Activated CD4-positive, alpha-beta T cell treated with anti-CD3 and anti-CD28 coated beads, Interleukin-2, amount 10 ng/mL, durations not matched to agents 7 days and 5 days (primary cell): ENCODE data around the gene KIRREL2. TPM values are rescaled to one million over a fixed set of nuclear protein-coding genes. Genes with fewer than 3 reads are reported as not detected.
A peak's percentile ranks its signal among the peaks of the same experiment; 100 is the strongest.

ENCODE experiments used
- CTCF ChIA-PET: fragments of 350-600 bp; sonication (Branson Sonifier 250); formaldehyde crosslinking; loops from one replicate; lab custom pipeline; 2021; ENCODE audit warnings: antibody characterized with exemption; lab: Charles Lee
- POLR2A ChIA-PET: fragments of 350-600 bp; sonication (Branson Sonifier 250); formaldehyde crosslinking; loops from one replicate; lab custom pipeline; 2021; ENCODE audit warnings: antibody characterized with exemption; lab: Charles Lee
- DNase-seq: peaks from one replicate; pipeline ENCODE4 v3.0.0-alpha.2; 2020
- H3K27ac Mint-ChIP-seq: one replicate; pipeline ENCODE4 v1.8.0; 2021; ENCODE audit warnings: mild to moderate bottlenecking, moderate library complexity, mixed read lengths
- H3K27me3 Mint-ChIP-seq: one replicate; pipeline ENCODE4 v1.8.0; 2021; ENCODE audit warnings: mixed read lengths
- H3K36me3 Mint-ChIP-seq: one replicate; pipeline ENCODE4 v1.8.0; 2021; ENCODE audit warnings: low read depth, mixed read lengths
- H3K4me1 Mint-ChIP-seq: one replicate; pipeline ENCODE4 v1.8.0; 2021; ENCODE audit warnings: mixed read lengths
- H3K4me3 Mint-ChIP-seq: one replicate; pipeline ENCODE4 v1.8.0; 2021; ENCODE audit warnings: mild to moderate bottlenecking, moderate library complexity, mixed read lengths
- H3K9me3 Mint-ChIP-seq: one replicate; pipeline ENCODE4 v1.8.0; 2021; ENCODE audit warnings: mixed read lengths
- total RNA-seq, 2 experiments: library from RNA; stranded (reverse); gene quantifications; one replicate each; pipeline ENCODE4 v1.2.3, GENCODE V29; 2021

KIRREL2 gene
- total RNA-seq, 2 experiments from 2014 or later, result 0.19 to 0.25 TPM

DNA sequence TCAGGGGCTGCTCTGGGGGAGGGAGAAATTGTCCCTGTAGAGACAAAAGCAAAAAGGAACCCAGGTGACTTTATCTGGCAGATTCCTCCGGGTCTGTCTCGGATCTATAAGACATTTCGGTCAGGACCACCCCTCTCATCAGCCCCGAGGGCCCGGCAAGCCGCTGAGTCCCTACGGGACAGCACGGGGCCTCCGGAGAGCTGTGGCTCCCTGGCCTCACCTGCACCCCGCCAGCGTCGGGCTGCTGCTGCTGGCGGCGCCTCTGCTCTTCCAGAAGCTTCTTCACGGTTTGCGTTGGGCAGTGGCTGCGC lies 41.7 kb downstream of the KIRREL2 start:
- POLR2A ChIA-PET, result no interaction called here
- peaks cover 43% of the 10 kb centered on the region for H3K4me1 Mint-ChIP-seq

DNA sequence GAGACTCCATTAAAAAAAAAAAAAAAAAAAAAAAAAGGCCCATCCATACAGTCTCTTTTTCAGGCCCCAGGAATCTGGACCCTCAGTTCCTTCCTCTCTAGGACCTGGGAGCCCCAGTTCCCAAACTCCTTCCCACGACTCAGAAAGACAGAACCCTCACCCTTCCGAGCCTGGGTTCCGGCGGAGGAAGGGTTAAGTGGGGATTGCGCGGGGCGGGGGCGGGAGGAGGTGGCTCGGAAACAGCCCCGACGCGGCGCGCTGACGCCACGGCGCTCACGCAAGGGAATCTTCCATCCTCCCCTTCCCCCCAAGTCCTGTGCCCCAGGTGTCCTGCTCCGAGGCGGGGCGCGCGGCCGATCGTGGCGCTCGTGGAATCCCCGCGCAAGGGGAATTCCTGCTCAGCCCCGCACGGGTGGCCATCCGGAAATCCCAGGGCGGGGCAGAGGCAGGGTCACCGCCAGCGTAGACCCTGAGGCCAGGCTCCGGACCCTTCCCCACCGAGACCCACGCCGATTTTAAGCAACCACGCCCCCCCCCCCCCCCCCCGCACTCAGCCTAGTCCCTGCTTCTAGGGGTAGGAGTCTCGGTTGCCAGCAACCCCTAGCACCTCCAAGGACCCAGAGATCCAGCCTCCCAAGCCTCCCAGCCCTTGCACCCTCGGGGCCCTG lies 43.0 kb downstream of the KIRREL2 start:
- peaks cover 44% of the 10 kb centered on the region for H3K36me3 Mint-ChIP-seq
- H3K9me3 Mint-ChIP-seq, result no peaks in the 10 kb centered on the region
- H3K4me1 Mint-ChIP-seq, result peaks cover 53% of the 10 kb centered on the region
- peak overlapping the region; percentile 94 for H3K4me3 Mint-ChIP-seq
- DNase-seq, result peak; percentile 89
- H3K27ac Mint-ChIP-seq, result peak overlapping the region; percentile 97
- no peaks in the 10 kb centered on the region for H3K27me3 Mint-ChIP-seq
- ChIA-PET CTCF (no interaction called here), POLR2A (no interaction called here)

More for the DNA sequence above, 41.7 kb downstream of the KIRREL2 start:
- Mint-ChIP-seq H3K9me3 (no peaks in the 10 kb centered on the region), H3K36me3 (peaks cover 40% of the 10 kb centered on the region), H3K27ac (peak overlapping the region; percentile 97), H3K27me3 (no peaks in the 10 kb centered on the region), H3K4me3 (peak overlapping the region; percentile 94)
- CTCF ChIA-PET, result interaction anchor here (0.8 to 0.9 kb wide), 2 partner anchors 10 to 16 kb away, joined by 3 to 4 read pairs; no protein-coding TSS in a partner anchor
- DNase-seq, result no peak

DNA sequence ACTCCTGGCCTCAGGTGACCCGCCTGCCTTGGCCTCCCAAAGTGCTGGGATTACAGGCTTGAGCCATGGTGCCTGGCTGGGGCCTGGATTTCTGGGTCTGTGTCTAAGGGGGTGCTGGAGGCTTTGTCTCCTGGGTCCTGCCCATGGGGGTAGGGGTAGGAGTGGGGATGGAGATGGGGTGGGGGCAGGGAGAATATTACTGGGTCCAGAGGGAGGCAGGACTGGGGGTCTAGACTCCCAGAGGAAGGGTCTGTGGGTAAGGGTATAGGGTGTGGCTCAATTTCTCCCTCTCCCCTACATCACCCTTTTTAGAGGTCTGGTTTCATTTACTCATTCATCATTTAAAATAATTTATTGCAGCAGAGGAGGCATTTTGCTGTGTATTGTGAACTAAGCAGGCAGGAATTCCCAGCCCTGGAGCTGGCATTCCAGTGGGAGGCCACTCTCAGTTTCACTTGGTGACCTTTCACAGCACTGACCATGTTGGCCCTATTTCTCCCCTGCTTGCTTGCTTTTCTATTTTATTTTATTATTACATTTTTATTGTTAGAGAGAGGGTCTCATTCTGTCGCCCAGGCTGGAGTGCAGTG lies 44.4 kb downstream of the KIRREL2 start:
- peaks cover 52% of the 10 kb centered on the region for H3K4me1 Mint-ChIP-seq
- DNase-seq, result no peak
- H3K36me3 Mint-ChIP-seq, result peaks cover 36% of the 10 kb centered on the region
- H3K9me3 Mint-ChIP-seq, result no peaks in the 10 kb centered on the region
- peak overlapping the region; percentile 97 for H3K27ac Mint-ChIP-seq
- no peaks in the 10 kb centered on the region for H3K27me3 Mint-ChIP-seq
- CTCF ChIA-PET, result interaction anchor here (1.0 kb wide), 1 partner anchor 24 kb away, joined by 3 read pairs; no protein-coding TSS in a partner anchor
- POLR2A ChIA-PET, result no interaction called here
- H3K4me3 Mint-ChIP-seq, result peak overlapping the region; percentile 95

DNA sequence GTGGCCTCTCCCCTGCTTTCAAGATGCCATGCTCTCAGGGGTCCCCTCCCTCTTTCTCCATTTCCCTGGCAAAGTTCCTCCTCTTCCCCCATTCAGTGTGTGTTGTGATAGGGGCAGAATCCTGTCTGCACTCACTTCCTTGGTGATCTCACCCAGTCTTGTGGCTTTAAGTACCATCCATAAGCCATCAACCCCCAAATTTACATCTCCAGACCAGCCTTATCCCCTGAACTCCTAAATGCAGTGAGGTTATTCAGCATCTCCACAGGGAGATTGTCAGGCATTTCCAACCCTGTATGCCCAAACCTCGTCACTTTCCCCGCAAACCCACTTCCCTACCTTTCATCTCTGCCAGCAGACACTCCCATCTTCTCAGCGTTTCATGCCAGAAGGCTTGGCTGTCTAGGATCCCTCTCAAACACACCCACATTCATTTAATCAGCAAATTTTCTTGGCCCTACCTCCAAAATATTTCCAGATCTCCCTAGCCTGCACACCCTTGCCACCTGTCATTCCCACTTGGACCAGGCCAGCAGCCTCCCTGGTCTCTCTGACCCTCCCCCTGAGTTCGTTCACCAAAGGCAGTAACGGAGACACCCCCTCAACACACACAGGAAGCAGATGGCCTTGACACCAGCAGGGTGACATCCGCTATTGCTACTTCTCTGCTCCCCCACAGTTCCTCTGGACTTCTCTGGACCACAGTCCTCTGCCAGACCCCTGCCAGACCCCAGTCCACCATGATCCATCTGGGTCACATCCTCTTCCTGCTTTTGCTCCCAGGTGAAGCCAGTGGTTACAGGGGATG lies 45.3 kb downstream of the KIRREL2 start, which contains the start of gene HCST:
Gene HCST (plus strand): TSS at position 676 of the 808 bp plus-strand sequence. CDS start 65 bp downstream, at position 741.
- ChIA-PET POLR2A (no interaction called here), CTCF (interaction anchor here (2.5 kb wide), 1 partner anchor 29 kb away, joined by 9 read pairs; no protein-coding TSS in a partner anchor)
- Mint-ChIP-seq H3K4me1 (peaks cover 52% of the 10 kb centered on the region), H3K27me3 (no peaks in the 10 kb centered on the region), H3K9me3 (no peaks in the 10 kb centered on the region), H3K36me3 (peaks cover 36% of the 10 kb centered on the region), H3K4me3 (peak within 1 kb of the TSS; percentile 95), H3K27ac (peak within 1 kb of the TSS; percentile 97)
- peak; percentile 69 for DNase-seq

DNA sequence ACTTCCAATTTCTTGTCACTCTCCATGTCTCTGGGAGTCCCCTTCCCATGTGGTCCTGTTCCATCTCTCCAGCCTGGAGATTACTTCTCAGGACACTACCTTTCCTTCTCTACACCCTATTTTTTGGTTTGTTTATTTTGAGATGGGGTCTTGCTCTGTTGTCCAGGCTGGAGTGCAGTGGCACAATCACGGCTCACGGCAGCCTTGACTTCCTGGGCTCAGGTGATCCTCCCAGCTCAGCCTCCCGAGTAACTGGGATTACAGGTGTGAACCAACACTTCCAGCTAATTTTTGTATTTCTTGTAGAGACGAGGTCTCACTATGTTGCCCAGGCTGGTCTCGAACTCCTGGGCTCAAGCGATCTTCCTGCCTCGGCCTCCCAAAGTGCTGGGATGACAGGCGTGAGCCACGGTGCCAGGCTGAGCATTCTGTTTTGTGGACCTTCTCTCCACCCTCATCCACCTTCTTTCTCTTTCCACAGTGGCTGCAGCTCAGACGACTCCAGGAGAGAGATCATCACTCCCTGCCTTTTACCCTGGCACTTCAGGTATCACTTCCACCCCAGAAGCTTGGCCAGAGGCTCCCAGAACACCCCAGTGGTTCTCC lies 46.3 kb downstream of the KIRREL2 start:
- ChIA-PET CTCF (interaction anchor here (1.0 to 2.5 kb wide), 3 partner anchors 10 to 28 kb away, joined by 3 to 9 read pairs (median 3); no protein-coding TSS in a partner anchor), POLR2A (no interaction called here)
- H3K27me3 Mint-ChIP-seq, result no peaks in the 10 kb centered on the region
- peak overlapping the region; percentile 97 for H3K27ac Mint-ChIP-seq
- DNase-seq, result no peak
- peaks cover 49% of the 10 kb centered on the region for H3K4me1 Mint-ChIP-seq
- H3K4me3 Mint-ChIP-seq, result peak overlapping the region; percentile 95
- peaks cover 30% of the 10 kb centered on the region for H3K36me3 Mint-ChIP-seq
- no peaks in the 10 kb centered on the region for H3K9me3 Mint-ChIP-seq

DNA sequence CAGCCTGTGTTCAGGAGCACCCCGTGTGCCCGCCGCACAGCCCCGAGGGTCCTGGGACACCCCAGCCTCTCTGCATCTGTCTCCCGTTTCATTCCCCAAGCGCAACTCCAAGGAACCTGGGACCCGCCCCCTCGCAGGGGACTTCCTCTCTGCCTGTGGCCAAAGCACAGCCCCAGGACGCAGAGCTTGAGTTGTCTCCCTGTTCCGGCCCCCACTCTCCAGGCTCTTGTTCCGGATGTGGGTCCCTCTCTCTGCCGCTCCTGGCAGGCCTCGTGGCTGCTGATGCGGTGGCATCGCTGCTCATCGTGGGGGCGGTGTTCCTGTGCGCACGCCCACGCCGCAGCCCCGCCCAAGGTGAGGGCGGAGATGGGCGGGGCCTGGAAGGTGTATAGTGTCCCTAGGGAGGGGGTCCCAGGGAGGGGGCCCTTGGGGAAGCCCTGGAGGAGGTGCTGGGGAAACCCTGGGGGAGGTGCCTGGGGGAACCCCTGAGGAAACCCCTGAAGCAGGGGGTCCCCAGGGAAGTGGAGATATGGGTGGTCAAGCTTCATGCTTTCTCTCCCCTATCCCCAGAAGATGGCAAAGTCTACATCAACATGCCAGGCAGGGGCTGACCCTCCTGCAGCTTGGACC lies 47.0 kb downstream of the KIRREL2 start:
- no peaks in the 10 kb centered on the region for H3K27me3 Mint-ChIP-seq
- H3K4me3 Mint-ChIP-seq, result peak overlapping the region; percentile 95
- ChIA-PET CTCF (interaction anchor here (1.0 to 2.5 kb wide), 3 partner anchors 9 to 27 kb away, joined by 3 to 9 read pairs (median 3); no protein-coding TSS in a partner anchor), POLR2A (no interaction called here)
- no peaks in the 10 kb centered on the region for H3K9me3 Mint-ChIP-seq
- peaks cover 25% of the 10 kb centered on the region for H3K36me3 Mint-ChIP-seq
- H3K4me1 Mint-ChIP-seq, result peaks cover 50% of the 10 kb centered on the region
- peak; percentile 94 for DNase-seq
- peak overlapping the region; percentile 97 for H3K27ac Mint-ChIP-seq

DNA sequence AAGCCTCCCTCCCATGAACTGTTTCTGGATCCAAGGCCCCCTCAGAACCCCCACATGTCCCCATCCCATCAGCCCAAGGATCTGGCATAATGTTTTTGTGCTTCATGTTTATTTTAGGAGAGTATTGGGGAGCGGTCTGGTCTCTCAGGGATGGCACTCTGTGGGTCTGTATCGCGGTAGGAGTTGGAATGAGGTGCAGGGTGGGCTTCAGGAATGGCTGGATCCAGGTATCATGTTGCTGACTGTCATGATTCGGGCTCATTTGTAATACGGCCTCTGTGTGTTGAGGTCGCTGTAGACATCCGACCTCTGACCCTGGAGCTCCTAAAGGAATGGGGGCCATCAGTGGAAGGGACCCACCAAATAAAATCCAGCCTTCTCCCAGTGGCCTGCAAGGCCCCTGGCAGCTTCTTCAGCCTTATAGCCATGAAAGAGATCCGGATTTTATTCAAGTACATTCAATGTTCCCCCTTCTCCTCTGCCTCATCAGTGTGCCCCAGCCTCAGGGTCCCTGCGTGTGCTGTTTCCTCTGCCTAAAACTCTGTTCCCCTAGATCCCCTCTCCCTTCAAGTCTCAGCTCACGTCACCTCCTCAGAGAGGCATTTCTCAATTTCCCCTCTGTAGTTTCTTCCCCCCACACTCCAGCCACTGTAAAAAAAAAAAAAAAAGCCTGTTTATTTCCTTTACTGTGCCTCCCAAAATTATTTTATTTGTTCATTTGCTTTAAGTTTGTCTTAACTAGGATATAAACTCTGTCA lies 47.8 kb downstream of the KIRREL2 start:
- ChIA-PET CTCF (interaction anchor here (1.6 to 2.5 kb wide), 2 partner anchors 8 to 27 kb away, joined by 3 to 9 read pairs; no protein-coding TSS in a partner anchor), POLR2A (no interaction called here)
- Mint-ChIP-seq H3K27ac (peak overlapping the region; percentile 67), H3K36me3 (peaks cover 18% of the 10 kb centered on the region), H3K4me1 (peaks cover 57% of the 10 kb centered on the region), H3K9me3 (no peaks in the 10 kb centered on the region), H3K27me3 (no peaks in the 10 kb centered on the region), H3K4me3 (peak overlapping the region; percentile 33)
- no peak for DNase-seq

DNA sequence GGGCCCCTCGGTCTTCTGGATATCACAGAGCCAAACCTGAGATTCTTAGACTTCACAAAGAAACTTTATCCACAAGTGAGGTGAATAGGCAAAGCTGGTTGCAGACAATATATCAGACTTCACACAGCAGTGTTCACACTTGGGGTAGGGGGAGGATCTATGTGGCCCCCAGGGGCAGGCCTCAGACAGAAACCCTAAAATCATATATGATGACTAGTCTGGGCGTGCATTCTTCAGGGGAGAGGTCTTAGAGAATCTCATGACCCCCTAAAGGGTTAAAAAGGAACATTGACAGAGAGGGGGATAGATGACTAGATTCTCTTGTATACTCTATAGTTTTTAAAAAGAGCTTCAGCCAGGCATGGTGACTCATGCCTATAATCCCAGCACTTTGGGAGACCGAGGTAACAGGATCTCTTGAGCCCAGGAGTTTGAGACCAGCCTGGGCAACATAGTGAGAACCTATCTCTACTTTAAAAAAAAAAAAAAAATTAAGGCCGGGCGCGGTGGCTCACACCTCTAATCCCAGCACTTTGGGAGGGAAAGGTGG lies 48.5 kb downstream of the KIRREL2 start:
- peaks cover 17% of the 10 kb centered on the region for H3K36me3 Mint-ChIP-seq
- DNase-seq, result no peak
- no peaks in the 10 kb centered on the region for H3K9me3 Mint-ChIP-seq
- no peaks in the 10 kb centered on the region for H3K27me3 Mint-ChIP-seq
- no peak overlapping the region for H3K4me3 Mint-ChIP-seq
- ChIA-PET CTCF (interaction anchor here (0.6 kb wide), 1 partner anchor 53 kb away, joined by 3 read pairs; no protein-coding TSS in a partner anchor), POLR2A (interaction anchor here (0.6 kb wide), 1 partner anchor 17 kb away, joined by 5 read pairs; no protein-coding TSS in a partner anchor)
- H3K27ac Mint-ChIP-seq, result peak overlapping the region; percentile 67
- H3K4me1 Mint-ChIP-seq, result peaks cover 62% of the 10 kb centered on the region

DNA sequence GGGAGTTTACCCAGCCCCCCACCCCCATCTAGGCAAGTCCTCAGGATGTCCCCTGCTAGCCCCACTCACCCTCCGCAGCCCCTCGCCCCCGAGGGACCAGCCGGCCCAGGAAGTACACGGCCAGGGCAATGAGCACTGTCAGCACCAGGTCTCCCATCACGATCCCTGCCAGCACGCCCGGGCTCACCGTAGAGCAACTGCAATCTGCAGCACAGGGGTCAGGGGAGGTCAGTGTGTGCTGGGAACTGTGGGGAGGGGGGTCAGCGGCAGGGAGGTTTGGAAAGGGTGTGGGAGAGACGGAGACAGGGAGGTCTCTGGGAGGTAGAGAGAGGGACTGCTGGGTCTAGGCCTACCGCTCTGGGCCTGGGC lies 50.6 kb downstream of the KIRREL2 start:
- Mint-ChIP-seq H3K27me3 (no peaks in the 10 kb centered on the region), H3K4me1 (peaks cover 54% of the 10 kb centered on the region), H3K4me3 (no peak overlapping the region), H3K9me3 (no peaks in the 10 kb centered on the region), H3K27ac (peak overlapping the region; percentile 68), H3K36me3 (peaks cover 17% of the 10 kb centered on the region)
- POLR2A ChIA-PET, result no interaction called here
- CTCF ChIA-PET, result no interaction called here
- DNase-seq, result no peak

DNA sequence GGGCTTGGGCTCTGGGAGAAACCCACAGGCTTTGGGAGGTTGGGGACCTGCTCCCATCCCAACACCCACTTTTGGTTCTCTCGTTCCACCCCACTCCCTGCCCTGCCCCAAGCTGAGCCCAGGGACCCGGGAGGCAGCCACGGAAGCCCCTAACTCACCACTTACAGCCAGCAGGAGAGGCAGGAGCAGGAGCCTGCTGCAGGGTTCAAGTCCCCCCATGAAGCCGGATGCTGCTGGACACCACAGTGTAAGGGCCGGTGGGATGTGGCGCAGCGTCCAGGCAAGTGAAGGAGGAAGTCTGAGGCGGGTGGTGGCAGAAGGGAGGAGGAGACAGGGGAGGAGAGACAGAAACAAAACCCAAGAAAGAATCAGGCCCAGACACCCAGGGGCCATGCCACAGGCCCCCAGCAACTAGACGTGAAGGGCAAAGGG lies 51.3 kb downstream of the KIRREL2 start, which contains the start of gene TYROBP:
Gene TYROBP (minus strand): TSS at position 286 of the 432 bp plus-strand sequence. CDS start 67 bp downstream, at position 219.
- no peak within 1 kb of the TSS for H3K4me3 Mint-ChIP-seq
- CTCF ChIA-PET, result interaction anchor here (1.2 to 1.6 kb wide), 2 partner anchors 26 to 50 kb away, joined by 5 read pairs; no protein-coding TSS in a partner anchor
- H3K36me3 Mint-ChIP-seq, result peaks cover 15% of the 10 kb centered on the region
- peak within 1 kb of the TSS; percentile 79 for H3K27ac Mint-ChIP-seq
- no peaks in the 10 kb centered on the region for H3K27me3 Mint-ChIP-seq
- no peak for DNase-seq
- H3K9me3 Mint-ChIP-seq, result no peaks in the 10 kb centered on the region
- H3K4me1 Mint-ChIP-seq, result peaks cover 50% of the 10 kb centered on the region
- POLR2A ChIA-PET, result no interaction called here
